Activated CD4-positive, alpha-beta T cell treated with anti-CD3 and anti-CD28 coated beads for 48 hours (primary cell): ENCODE results near the gene PPP1R18.
A peak's percentile ranks its signal among the peaks of the same experiment; 100 is the strongest.
"Not testable (repeated sequence)": the region's sequence is repeated elsewhere in the genome, so short reads cannot be mapped to it uniquely, and the experiment has no call there.

ENCODE experiments used
- DNase-seq: peaks from one replicate; pipeline ENCODE4 v3.0.0-alpha.2; 2020

PPP1R18 gene

DNA sequence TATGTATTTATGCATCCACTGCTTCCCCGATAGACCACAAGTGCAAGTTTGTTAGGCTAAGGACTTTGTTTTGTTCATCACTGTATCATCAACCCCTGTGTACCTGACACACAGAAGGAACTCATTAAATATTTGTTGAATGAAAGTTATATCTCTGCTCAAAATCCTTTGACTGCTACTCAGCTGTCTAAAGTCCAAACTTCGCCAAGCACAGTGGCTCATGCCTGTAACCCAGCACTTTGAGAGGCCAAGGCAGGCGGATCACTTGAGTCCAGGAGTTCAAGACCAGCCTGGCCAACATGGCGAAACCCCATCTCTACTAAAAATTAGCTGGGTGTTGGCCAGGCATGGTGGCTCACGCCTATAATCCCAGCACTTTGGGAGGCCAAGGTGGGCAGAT is 28.5 kb downstream of the PPP1R18 start:
- DNase-seq: not testable (repeated sequence)

DNA sequence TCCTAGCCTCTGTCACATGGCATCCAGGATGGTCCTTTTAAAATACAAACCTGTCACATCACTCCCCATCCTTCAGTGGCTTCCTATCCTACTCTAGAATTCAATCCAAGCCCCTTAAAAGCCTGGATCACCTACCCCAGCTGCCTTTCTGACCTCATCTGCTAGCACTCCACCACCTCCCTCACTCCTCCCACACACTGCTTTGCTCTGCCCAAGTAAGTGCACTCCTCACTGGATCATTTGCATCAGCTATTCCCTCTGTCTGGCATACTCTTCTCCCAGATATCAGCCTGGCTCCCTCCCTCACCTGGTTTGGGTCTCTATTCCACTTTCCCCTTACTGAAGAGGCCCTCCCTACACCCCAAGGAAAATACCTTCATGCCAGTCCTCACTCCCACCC is 29.0 kb downstream of the PPP1R18 start:
- DNase-seq: no peak

DNA sequence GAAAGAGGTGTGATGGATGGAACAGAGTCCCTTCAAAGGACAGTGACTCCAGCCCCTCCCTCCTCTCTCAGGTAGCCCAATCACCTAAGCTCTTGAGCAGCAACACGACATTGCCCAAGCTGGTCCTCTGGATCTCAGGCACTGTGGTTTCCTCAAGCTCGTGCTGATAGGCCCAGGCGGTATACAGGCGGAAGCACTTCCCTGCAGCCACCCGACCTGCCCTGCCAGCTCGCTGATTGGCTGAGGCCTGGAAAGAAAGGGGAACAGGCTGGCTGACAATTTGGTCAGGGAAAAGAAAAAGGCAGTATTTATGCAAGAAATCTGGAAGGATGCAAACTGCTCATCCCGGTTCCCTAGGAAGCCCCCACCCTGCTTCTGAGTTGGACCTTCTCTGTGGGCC is 29.9 kb downstream of the PPP1R18 start:
- no peak for DNase-seq

DNA sequence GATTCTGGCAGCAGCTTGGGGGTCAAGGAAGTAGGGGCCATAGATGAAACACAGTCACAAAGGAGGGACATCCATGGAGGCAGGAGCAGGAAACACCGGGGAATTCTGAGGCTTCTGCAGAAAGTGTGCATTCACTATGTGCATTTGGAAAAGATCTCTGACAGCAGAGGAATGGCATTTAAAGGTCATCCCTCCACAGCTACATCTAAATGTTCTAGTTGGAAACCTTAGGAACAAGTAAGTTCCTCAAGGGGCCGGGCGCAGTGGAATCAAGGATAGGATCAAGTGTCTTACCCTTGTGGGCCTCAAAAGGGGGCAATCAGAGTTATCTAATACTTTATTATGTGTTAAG is 30.7 kb downstream of the PPP1R18 start:
- no peak for DNase-seq

DNA sequence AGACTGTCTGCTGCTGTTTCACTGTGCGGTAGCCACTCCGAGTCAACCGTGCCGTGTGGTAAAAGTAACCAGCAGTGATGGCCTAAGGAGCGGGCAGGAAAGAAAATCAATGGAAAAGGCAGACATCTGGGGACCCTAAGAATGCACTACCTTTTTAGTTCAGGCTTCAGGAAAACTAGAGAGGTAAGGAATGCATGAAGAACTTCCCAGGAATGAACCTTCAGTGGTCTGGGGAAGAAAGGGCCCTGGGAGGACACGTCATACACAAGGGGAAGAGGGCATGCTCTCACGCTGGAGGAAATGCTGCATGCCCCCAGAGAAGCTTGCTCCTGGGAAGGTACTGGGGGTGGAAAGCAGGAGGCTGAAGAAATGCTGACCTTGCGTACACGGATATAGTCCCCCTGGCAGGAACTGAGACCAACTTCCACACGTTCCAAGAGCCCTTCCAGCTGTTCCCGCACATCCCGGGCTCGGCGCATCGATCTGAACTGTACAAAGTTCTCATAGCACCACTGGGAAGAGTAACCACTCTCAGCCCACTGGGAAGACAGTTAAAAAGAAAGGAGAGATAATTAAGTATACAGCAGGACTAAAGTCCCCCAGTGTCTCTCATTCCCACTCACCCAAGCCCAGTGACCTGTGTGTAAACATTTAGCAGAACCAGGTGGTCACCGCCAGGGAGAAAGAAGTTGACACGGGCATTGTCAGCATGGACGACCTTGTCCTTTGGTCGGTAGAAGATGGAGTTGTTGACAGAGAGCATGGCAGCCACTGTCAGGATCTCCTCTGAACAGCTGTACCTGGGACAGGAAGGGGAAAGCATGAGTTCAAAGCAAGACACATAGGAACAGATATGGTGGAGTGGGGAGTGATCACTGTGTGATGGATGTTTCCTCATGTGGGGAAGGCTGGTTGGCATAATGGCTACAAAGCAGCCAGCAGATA is 31.4 kb downstream of the PPP1R18 start:
- DNase-seq: no peak

DNA sequence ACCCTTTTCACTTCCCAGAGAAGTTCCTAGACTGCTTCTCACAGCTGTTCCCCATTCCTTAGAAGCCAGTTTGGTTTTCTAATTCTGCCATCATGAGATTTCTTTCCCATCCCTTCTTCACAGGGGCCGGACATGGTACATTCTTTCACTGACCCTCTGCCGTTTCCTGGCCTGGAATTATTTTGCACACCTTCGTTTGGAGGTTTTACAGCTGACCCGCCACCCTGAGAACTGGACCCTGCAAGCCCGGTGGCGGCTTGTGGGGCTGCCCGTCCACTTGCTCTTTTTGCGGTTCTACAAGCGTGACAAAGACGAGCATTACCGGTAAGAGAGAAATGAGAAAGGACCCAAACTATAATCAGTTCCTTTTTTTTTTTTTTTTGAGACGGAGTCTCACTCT is 35.3 kb downstream of the PPP1R18 start:
- DNase-seq: no peak

DNA sequence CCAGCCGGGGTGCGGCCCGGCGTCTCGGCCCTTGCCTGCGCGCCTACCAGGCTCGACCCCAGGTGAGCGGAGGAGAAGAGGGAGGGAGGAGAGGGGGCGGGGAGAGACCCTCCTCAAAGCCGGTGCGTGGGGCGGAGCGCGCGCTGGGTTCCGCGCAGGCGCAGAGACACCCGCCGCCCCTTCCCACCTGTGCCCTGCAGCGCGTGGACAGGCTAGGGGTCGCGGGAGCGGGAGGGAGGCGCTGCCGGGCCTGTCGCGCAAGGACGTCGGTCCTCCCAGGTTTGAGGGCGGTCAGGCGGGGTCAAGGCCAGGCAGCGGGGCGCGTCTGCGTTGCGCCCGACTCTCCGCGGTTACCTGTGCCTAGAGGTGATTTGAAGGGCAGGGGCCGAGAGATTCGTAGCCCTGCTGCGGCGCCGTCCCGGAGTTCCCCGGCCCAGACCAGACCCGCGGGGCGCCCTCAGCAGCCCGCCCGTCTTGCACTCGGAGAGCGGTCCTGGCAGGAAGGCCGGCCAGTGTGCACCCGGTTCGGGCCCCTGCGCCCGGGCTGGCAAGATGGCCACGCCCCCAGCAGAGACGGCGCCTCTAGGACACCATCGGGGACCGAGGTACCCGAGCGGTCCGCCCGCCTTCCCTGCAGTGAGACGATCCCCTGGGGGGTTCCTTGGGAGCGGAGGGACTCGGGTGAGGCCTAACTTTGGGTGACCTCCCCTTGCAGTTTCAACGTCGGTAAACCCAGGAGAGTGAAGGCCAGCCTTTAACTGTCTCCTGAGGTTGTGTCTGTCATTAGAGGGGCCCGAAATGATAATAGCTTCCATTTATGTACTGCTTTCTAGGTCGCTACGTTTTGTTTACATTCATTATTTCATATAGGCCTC is 39.0 kb downstream of the PPP1R18 start:
- DNase-seq: peak; percentile 88

DNA sequence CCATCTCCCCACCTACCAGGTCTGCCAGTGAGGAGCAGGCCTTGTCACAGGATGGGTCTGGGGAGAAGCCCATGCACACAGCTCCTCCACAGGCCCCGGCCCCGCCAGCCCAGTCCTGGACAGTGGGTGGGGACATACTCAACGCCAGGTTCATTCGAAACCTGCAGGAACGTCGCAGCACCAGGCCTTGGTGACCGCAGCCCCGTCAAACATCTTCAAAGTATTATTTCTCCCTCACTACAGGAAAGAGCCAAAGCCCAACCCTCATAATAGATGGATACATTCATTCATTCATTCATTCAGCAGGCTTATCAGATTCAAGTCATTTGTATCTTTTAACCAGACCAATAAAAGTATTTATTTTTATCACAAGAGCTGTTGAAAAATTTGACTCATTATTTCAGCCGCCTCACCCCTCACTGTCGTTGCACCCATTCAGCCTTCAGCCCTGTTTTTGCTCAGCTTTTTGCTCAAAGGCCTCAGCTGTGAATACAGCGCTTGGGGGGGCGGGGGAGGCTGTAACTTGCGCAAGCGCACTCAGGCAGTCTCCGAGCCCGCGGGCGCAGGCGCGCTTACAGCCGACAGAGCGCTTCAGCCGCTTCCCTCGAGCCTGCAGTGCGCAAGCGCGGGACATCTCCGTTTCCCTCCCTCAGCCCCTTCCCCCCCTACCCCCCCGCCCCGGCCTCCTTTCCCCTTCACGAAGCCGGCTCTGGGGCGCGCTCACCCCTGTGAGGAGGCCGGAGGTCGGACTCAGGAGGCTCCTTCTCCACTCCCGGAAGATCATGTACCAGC is 39.8 kb downstream of the PPP1R18 start, which contains the start of gene C6orf136:
Gene C6orf136, plus strand, starts transcription at position 684 of the 792 bp plus-strand sequence. Its CDS starts 99 bp downstream, at position 783.
- peak; percentile 96 for DNase-seq

- DNase-seq: no peak
Measured at GRCh38 chr6:30645989-30646388, 40.5 kb downstream of the PPP1R18 start.

DNA sequence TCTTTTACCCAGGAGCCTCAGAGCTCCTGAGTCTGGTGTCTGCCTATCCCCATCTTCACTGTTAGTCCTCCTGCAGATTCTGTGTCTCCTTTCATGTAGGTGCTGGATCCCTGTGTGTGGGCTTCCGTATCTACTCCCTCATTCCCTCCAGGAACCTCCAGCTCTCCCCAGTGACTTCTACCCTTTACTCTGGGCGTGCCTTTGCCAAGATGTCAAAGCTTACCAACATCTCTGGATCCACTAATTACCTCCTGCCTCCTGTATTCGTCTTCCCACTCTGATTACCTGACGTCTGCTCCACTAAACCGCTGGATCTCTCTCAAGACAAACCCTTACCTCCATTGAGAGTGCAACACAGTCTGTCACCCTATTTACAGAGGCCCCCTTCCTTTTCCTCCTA is 41.7 kb downstream of the PPP1R18 start:
- no peak for DNase-seq

DNA sequence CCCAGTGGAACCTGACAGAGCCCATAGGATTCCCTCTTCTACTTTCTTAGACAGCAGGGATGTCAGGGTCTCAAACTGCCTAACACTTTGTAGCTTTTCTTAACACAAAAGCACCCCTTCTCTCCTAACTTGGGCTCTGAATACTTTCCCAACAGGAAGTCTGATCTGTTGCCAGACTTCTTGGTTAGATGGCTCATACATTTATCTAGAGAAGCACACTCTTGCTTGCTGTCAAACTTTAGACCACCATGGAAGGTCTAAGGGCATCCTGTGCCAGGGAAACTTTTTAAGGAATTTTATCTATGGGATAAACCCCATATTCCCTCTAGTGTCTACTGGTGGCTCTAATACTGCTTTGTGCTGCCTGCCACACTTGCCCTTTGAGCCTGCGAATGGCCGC is 42.8 kb downstream of the PPP1R18 start:
- no peak for DNase-seq

GRCh38 chr6:30641048-30641447 is 45.4 kb downstream of the PPP1R18 start:
- DNase-seq: no peak

- no peak for DNase-seq
Measured at GRCh38 chr6:30640481-30640880, 46.0 kb downstream of the PPP1R18 start.

- DNase-seq: no peak
Measured at GRCh38 chr6:30635834-30636233, 50.6 kb downstream of the PPP1R18 start.

GRCh38 chr6:30626484-30627366 is 59.7 kb downstream of the PPP1R18 start, which contains the start of gene ATAT1:
Gene ATAT1 (plus strand): TSS chr6:30626874.
- DNase-seq: peak; percentile 88
